Transverse colon (tissue), 3 donors: ENCODE data around the gene PAQR7.

ENCODE experiments used
- EP300 ChIP-seq: sonication (generic); formaldehyde crosslinking; IDR thresholded peaks from one replicate; pipeline ENCODE4 v1.6.1; 2017; ENCODE audit warnings: antibody characterized with exemption, low read depth
- POLR2AphosphoS5 ChIP-seq, 3 donors: sonication (generic); formaldehyde crosslinking; IDR thresholded peaks; one replicate each; pipeline ENCODE4 v1.6.1; 2016; ENCODE audit warnings: antibody characterized with exemption in 3 of 3

- TF ChIP-seq POLR2AphosphoS5 (IDR thresholded peaks at IDR 0.05) (no peak), EP300 (no peak)
Observed at GRCh38 chr1:25836695-25837094, 38.8 kb downstream of the PAQR7 start.
